HT-29 (cell line): Measurements from ENCODE around the gene RGS8. TPM values are rescaled to one million over a fixed set of nuclear protein-coding genes. Genes with fewer than 3 reads are reported as not detected.
"Not testable (repeated sequence)": the region's sequence is repeated elsewhere in the genome, so short reads cannot be mapped to it uniquely, and the experiment has no call there.

Source experiments
- DNase-seq: peaks from one replicate; pipeline ENCODE4 v3.0.0-alpha.2; 2015; ENCODE audit warnings: low spot score
- total RNA-seq: library from RNA; depleted of rRNA; stranded (reverse); fragments of >200 nt; shearing (Covaris generic); gene quantifications from 2 replicates; pipeline ENCODE4 v1.2.3, GENCODE V29; 2014

The RGS8 gene
- total RNA-seq, 1 experiment from 2014 or later, result not detected

- no peak for DNase-seq
Observed at GRCh38 chr1:182702826-182703524, 18.6 kb upstream of the RGS8 start.

- peak; percentile 19 for DNase-seq
Observed at GRCh38 chr1:182700351-182700709, 15.9 kb upstream of the RGS8 start.

GRCh38 chr1:182699393-182700350 lies 15.3 kb upstream of the RGS8 start:
- no peak for DNase-seq

GRCh38 chr1:182698971-182699370 lies 14.6 kb upstream of the RGS8 start:
- no peak for DNase-seq

GRCh38 chr1:182693139-182693538 lies 8.8 kb upstream of the RGS8 start:
- DNase-seq, result not testable (repeated sequence)

GRCh38 chr1:182690886-182691443 lies 6.6 kb upstream of the RGS8 start:
- DNase-seq, result no peak

- DNase-seq, result no peak
Observed at GRCh38 chr1:182688436-182689205, 4.2 kb upstream of the RGS8 start.

GRCh38 chr1:182687361-182687760 lies 3.0 kb upstream of the RGS8 start:
- DNase-seq, result peak; percentile 54

GRCh38 chr1:182686446-182686845 lies 2.1 kb upstream of the RGS8 start:
- no peak for DNase-seq

- DNase-seq, result peak; percentile 40
Observed at GRCh38 chr1:182685215-182685614, 828 bp upstream of the RGS8 start.

- no peak for DNase-seq
Observed at GRCh38 chr1:182682898-182683501, 1.4 kb downstream of the RGS8 start.

- no peak for DNase-seq
Observed at GRCh38 chr1:182682406-182682805, 2.0 kb downstream of the RGS8 start.

- no peak for DNase-seq
Observed at GRCh38 chr1:182681568-182681912, 2.8 kb downstream of the RGS8 start.

GRCh38 chr1:182680901-182681567 lies 3.4 kb downstream of the RGS8 start:
- DNase-seq, result no peak

GRCh38 chr1:182680408-182680807 lies 4.0 kb downstream of the RGS8 start:
- DNase-seq, result no peak

- DNase-seq, result no peak
Observed at GRCh38 chr1:182679684-182680083, 4.7 kb downstream of the RGS8 start.

GRCh38 chr1:182677397-182678098 lies 6.8 kb downstream of the RGS8 start:
- DNase-seq, result no peak

- DNase-seq, result no peak
Observed at GRCh38 chr1:182676274-182676673, 8.1 kb downstream of the RGS8 start.

- DNase-seq, result no peak
Observed at GRCh38 chr1:182674346-182675246, 9.8 kb downstream of the RGS8 start.
